Lung (tissue), 12 donors: ENCODE results near the gene UBE4A. TPM values are rescaled to one million over a fixed set of nuclear protein-coding genes. Genes with fewer than 3 reads are reported as not detected.

Source experiments
- ATAC-seq: fragments of 200-7000 bp; cut with Tn5 transposase; one replicate; pipeline ENCODE4 v1.9.1; 2020; ENCODE audit warnings: moderate number of reproducible peaks; ENCODE audit not compliant: insufficient read depth, low FRiP score
- DNase-seq, 3 donors: peaks; one replicate each; pipeline ENCODE4 v3.0.0-alpha.2; 2013 to 2017
- H3K27ac ChIP-seq, 2 donors: one replicate each; pipeline ENCODE4 v1.5.1; 2013; ENCODE audit warnings: mild to moderate bottlenecking in 2 of 2, moderate library complexity in 2 of 2, control low read depth in 1 of 2, inconsistent platforms in 1 of 2, low read depth in 1 of 2, low read length in 1 of 2
- H3K27me3 ChIP-seq, 3 donors: one replicate each; pipeline ENCODE4 v1.5.1; 2013; ENCODE audit warnings: low read length in 2 of 3; ENCODE audit not compliant: control insufficient read depth in 3 of 3, insufficient read depth in 3 of 3
- H3K36me3 ChIP-seq, 4 donors: one replicate each; pipeline ENCODE4 v1.5.1; 2013; ENCODE audit warnings: low read length in 4 of 4, mild to moderate bottlenecking in 1 of 4, moderate library complexity in 1 of 4; ENCODE audit not compliant: control insufficient read depth in 4 of 4, insufficient read depth in 4 of 4
- H3K4me1 ChIP-seq, 5 donors: one replicate each; pipeline ENCODE4 v1.5.1; 2013; ENCODE audit warnings: low read length in 5 of 5, mild to moderate bottlenecking in 2 of 5, moderate library complexity in 1 of 5; ENCODE audit not compliant: control insufficient read depth in 5 of 5, insufficient read depth in 5 of 5
- H3K4me3 ChIP-seq: one replicate; pipeline ENCODE4 v1.5.1; 2013; ENCODE audit warnings: mild to moderate bottlenecking, control low read depth, moderate library complexity
- H3K9ac ChIP-seq, 2 donors: one replicate each; pipeline ENCODE4 v1.5.1; 2013; ENCODE audit warnings: low read length in 2 of 2, control low read depth in 1 of 2; ENCODE audit not compliant: insufficient read depth in 1 of 2
- H3K9me3 ChIP-seq, 4 donors: one replicate each; pipeline ENCODE4 v1.5.1; 2013; ENCODE audit warnings: low read length in 3 of 4, mild to moderate bottlenecking in 1 of 4, moderate library complexity in 1 of 4; ENCODE audit not compliant: control insufficient read depth in 4 of 4, insufficient read depth in 3 of 4
- WGBS, 2 donors: extraction: QIAGEN DNeasy Blood & Tissue Kit; methylation state at CpG; one replicate each; pipeline ENCODE4 v1.1.7; 2013; 5-methylcytosine and 5-hydroxymethylcytosine counted together
- polyA plus RNA-seq, 2 donors: library from polyadenylated mRNA; stranded (reverse); fragments of 200-250 nt; gene quantifications; one replicate each; pipeline ENCODE4 v1.2.1, GENCODE V29; 2013
- total RNA-seq, 2 donors: library from RNA; depleted of rRNA in 1 of 2; stranded (reverse); fragments of >200 nt in 1 of 2; gene quantifications; one replicate each; pipeline ENCODE4 v1.2.1, GENCODE V29; 2014 to 2021
- TF ChIP-seq, protein P1 (sequence below): IDR thresholded peaks from 2 replicates; pipeline ENCODE4 v1.5.1; 2012; ENCODE audit warnings: mild to moderate bottlenecking; ENCODE audit errors: control extremely low read depth, extremely low read depth
- donor health status: control.
- donor health status: control.
- donor health status: Bipolar disorder and iron deficiency.
- donor health status: healthy.
- donor health status: DM: yes; HTN: yes; CAD: no.

Gene UBE4A
- total and polyA plus RNA-seq, 4 donors: 14.9 to 53.2 (median 27.8) TPM

DNA sequence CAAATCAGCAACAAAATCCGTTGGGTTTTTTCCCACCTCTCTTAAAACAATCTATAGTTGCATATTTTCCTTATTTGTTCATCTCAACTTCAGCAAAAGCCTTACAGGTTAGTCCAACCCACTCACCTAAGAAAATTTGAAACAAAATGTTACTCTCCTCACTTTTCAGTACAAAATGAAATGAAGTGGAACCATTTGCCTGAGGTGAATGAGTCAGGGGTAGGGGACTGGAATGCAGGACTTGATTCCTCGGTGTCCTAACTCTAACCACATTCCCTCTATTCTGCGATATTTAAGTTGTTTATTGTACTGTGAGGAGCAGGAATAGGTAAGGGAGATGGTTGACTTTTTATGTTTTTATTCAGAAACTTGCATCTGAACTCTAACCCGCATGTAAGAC is 58.4 kb downstream of the UBE4A start:
- peaks cover 0 to 7% (median 2%) of the 10 kb centered on the region in 4 donors for H3K36me3 ChIP-seq
- TF ChIP-seq, protein P1, sequence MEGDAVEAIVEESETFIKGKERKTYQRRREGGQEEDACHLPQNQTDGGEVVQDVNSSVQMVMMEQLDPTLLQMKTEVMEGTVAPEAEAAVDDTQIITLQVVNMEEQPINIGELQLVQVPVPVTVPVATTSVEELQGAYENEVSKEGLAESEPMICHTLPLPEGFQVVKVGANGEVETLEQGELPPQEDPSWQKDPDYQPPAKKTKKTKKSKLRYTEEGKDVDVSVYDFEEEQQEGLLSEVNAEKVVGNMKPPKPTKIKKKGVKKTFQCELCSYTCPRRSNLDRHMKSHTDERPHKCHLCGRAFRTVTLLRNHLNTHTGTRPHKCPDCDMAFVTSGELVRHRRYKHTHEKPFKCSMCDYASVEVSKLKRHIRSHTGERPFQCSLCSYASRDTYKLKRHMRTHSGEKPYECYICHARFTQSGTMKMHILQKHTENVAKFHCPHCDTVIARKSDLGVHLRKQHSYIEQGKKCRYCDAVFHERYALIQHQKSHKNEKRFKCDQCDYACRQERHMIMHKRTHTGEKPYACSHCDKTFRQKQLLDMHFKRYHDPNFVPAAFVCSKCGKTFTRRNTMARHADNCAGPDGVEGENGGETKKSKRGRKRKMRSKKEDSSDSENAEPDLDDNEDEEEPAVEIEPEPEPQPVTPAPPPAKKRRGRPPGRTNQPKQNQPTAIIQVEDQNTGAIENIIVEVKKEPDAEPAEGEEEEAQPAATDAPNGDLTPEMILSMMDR: no peak
- peaks cover 0 to 2% (median 0%) of the 10 kb centered on the region in 5 donors for H3K4me1 ChIP-seq
- WGBS, 2 donors: 82 to 90% methylated on average over 4 of the region's 4 CpGs
- no peak overlapping the region for H3K4me3 ChIP-seq
- H3K9ac ChIP-seq: no peak overlapping the region
- ATAC-seq: no peak
- no peak for DNase-seq
- no peaks in the 10 kb centered on the region for H3K27me3 ChIP-seq
- no peak overlapping the region for H3K27ac ChIP-seq
- no peaks in the 10 kb centered on the region for H3K9me3 ChIP-seq

DNA sequence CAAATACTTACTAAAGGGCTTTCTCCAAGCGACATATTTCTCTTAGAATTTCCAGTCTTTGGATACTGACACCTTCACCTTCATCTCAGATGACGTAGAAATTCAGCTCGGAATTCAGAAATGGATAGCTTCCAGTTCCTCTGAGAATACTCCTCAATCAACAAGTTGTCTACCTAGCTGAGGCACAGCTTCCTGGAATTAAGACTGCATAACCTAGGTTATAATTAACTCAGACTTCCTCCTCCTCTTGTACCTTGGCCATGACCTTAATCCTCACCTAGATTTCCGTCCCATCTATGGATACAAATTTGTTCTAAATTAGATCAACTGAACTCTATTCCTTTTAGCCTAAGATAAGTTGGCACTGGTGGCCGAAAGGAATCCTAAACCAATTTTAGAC is 59.4 kb downstream of the UBE4A start:
- 85 to 86% methylated on average over 5 of the region's 5 CpGs for WGBS, 2 donors
- no peak overlapping the region for H3K4me3 ChIP-seq
- peak overlapping the region in 1 of 2 donors; percentile 14 for H3K27ac ChIP-seq
- no peaks in the 10 kb centered on the region for H3K9me3 ChIP-seq
- no peak overlapping the region for H3K9ac ChIP-seq
- H3K36me3 ChIP-seq: peaks cover 0 to 3% (median under 1%) of the 10 kb centered on the region in 4 donors
- TF ChIP-seq, protein P1: no peak
- ATAC-seq (no peak), DNase-seq (no peak)
- no peaks in the 10 kb centered on the region for H3K27me3 ChIP-seq
- H3K4me1 ChIP-seq: peaks cover 0 to 2% (median 0%) of the 10 kb centered on the region in 5 donors

DNA sequence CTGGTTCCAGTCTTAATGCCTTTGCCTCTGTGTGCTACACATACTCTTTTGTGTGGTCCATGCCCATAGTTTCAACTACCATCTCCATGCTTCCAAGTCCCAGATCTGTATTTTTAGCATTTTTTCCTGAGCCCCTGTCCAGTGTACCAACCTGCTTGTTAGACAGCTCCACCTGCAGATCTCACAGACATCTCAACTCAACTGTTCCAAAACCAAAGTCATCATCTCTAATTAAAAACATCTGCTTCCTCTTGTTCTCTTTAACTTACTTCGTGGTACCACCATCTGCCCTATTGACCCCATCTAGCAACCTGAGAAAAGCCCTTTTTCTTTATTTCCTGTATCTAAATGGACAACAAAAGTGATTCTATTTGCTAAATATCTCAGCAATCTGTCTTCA is 68.3 kb downstream of the UBE4A start:
- no peaks in the 10 kb centered on the region for H3K9me3 ChIP-seq
- H3K27me3 ChIP-seq: peaks cover 0 to 4% (median 0%) of the 10 kb centered on the region in 3 donors
- no peak overlapping the region for H3K4me3 ChIP-seq
- no peak for DNase-seq
- no peak for ATAC-seq
- no peaks in the 10 kb centered on the region for H3K36me3 ChIP-seq
- no peak overlapping the region for H3K27ac ChIP-seq
- H3K4me1 ChIP-seq: no peaks in the 10 kb centered on the region
- H3K9ac ChIP-seq: no peak overlapping the region
- TF ChIP-seq, protein P1: no peak
- 3 to 10% methylated on average over 1 of the region's 1 CpG for WGBS, 2 donors

DNA sequence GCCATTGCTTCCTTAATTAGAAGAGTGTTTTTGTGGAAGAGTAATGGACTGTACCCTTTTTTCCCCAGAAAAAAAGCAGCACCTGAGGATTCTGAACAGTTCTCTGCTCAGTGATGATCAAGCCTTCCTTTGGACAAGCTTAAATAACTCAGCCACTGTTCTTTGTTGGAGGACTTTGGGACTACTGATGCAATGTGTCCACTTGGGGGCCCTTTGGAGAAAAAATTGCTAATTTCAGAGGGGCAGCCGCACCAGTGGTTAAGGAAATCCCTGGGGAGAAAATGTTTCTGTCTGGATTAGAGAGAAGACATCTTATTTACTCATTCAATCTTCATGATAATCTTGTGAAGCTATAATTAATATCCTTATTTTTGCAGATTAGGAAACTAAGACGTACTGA is 71.6 kb downstream of the UBE4A start:
- no peak for ATAC-seq
- WGBS, 2 donors: 85 to 91% methylated on average over 2 of the region's 2 CpGs

More for the DNA sequence above, 71.6 kb downstream of the UBE4A start:
- H3K9ac ChIP-seq: no peak overlapping the region
- H3K27me3 ChIP-seq: peaks cover 0 to 4% (median 0%) of the 10 kb centered on the region in 3 donors
- H3K9me3 ChIP-seq: no peaks in the 10 kb centered on the region
- H3K4me1 ChIP-seq: peaks cover 0 to 12% (median 3%) of the 10 kb centered on the region in 5 donors
- no peak overlapping the region for H3K4me3 ChIP-seq
- no peaks in the 10 kb centered on the region for H3K36me3 ChIP-seq
- peak in 1 of 3 donors; percentile 16 for DNase-seq
- TF ChIP-seq, protein P1: no peak
- no peak overlapping the region for H3K27ac ChIP-seq
